Ovary (tissue), 9 donors: ENCODE data around the gene NPTN. TPM values are rescaled to one million over a fixed set of nuclear protein-coding genes. Genes with fewer than 3 reads are reported as not detected.

Experiments used
- DNase-seq, 5 donors: peaks; one replicate each; pipeline ENCODE4 v3.0.0-alpha.2; 2019 to 2020
- H3K27ac ChIP-seq, 2 donors: fragments of 200-600 bp; one replicate each; pipeline versions ENCODE4 v1.5.1 to v1.8.0; 2019 to 2022
- H3K27me3 ChIP-seq: fragments of 200-600 bp; one replicate; pipeline ENCODE4 v1.8.0; 2022
- H3K36me3 ChIP-seq: fragments of 200-600 bp; sonication (generic); one replicate; pipeline ENCODE4 v1.5.1; 2019
- H3K4me1 ChIP-seq: one replicate; pipeline ENCODE4 v1.8.1; 2013; ENCODE audit warnings: mild to moderate bottlenecking, moderate library complexity; ENCODE audit not compliant: insufficient read depth
- H3K4me3 ChIP-seq: fragments of 200-600 bp; sonication (generic); one replicate; pipeline ENCODE4 v1.5.1; 2017
- H3K9me3 ChIP-seq, 2 donors: fragments of 200-600 bp in 1 of 2; sonication (generic) in 1 of 2; one replicate each; pipeline versions ENCODE4 v1.5.1 to v1.8.1; 2013 to 2019; ENCODE audit warnings: mild to moderate bottlenecking in 1 of 2, moderate library complexity in 1 of 2
- CTCF ChIP-seq, 3 donors: fragments of 450-650 bp in 2 of 3; fragments of 200-600 bp in 1 of 3; IDR thresholded peaks; one replicate each; pipeline versions ENCODE4 v1.5.1 to v1.8.0; 2016 to 2022; ENCODE audit warnings: antibody characterized with exemption in 3 of 3, mild to moderate bottlenecking in 1 of 3
- EP300 ChIP-seq: sonication (generic); formaldehyde crosslinking; IDR thresholded peaks from one replicate; pipeline ENCODE4 v1.6.1; 2017; ENCODE audit warnings: antibody characterized with exemption
- POLR2A ChIP-seq: fragments of 450-650 bp; IDR thresholded peaks from one replicate; pipeline ENCODE4 v1.6.1; 2017; ENCODE audit warnings: antibody characterized with exemption, mild to moderate bottlenecking, moderate library complexity
- WGBS, 3 donors: extraction: QIAGEN DNeasy Blood & Tissue Kit in 1 of 3; methylation state at CpG; one replicate each; pipeline versions ENCODE4 v1.1.5 to v1.1.7; 2013 to 2017; 5-methylcytosine and 5-hydroxymethylcytosine counted together
- intact Hi-C, 4 donors: fragments of 100-400 bp; cut with DNase I; formaldehyde crosslinking; loops; one replicate each; pipeline versions ENCODE4 v1.11.0 to v1.15.1; 2022 to 2023
- polyA plus RNA-seq, 2 donors: library from polyadenylated mRNA; stranded (reverse); fragments of 200-250 nt in 1 of 2; fragments of 350-450 nt in 1 of 2; fragmentation: Illumina TruSeq in 1 of 2; extraction: RNeasy Lipid Tissue Mini Kit (QIAGEN cat#74804) in 1 of 2; gene quantifications; one replicate each; pipeline ENCODE4 v1.2.3, GENCODE V29; 2013 to 2014
- total RNA-seq, 7 donors: library from RNA; depleted of rRNA in 2 of 7; stranded (reverse); fragments of >200 nt in 2 of 7; fragmentation: NEBNext Ultra II Directional in 3 of 7; extraction: Animal tissue kit (Norgen Biotek cat#: 25700) in 3 of 7; gene quantifications; one replicate each; pipeline versions ENCODE4 v1.1.0 to v1.2.4, GENCODE V29; 2016 to 2023
- donor health status: DM: no; HTN: no; CAD: no; lungs with moderate emphysema.
- donor health status: DM: no; HTN: no; CAD: no.
- donor health status: Bipolar disorder and iron deficiency.
- donor health status: DM: yes; HTN: yes; CAD: no.
- donor health status: DM: no; HTN: no; CAD: no.
- donor health status: DM: yes; HTN: yes; CAD: no.

The NPTN gene
- total and polyA plus RNA-seq, 9 donors, result 39.2 to 245 (median 82.0) TPM

- no peak overlapping the region for H3K4me3 ChIP-seq
- H3K4me1 ChIP-seq, result no peaks in the 10 kb centered on the region
- intact Hi-C loops, result no loop called here
- H3K27me3 ChIP-seq, result no peaks in the 10 kb centered on the region
- TF ChIP-seq CTCF (IDR thresholded peaks at IDR 0.05) (no peak), EP300 (no peak), POLR2A (no peak)
- H3K27ac ChIP-seq, result no peak overlapping the region
- WGBS, 3 donors, result 66 to 82% (median 66%) methylated on average over 5 of the region's 5 CpGs
- no peaks in the 10 kb centered on the region for H3K9me3 ChIP-seq
- DNase-seq, result no peak
- H3K36me3 ChIP-seq, result no peaks in the 10 kb centered on the region
These were observed 60.9 kb downstream of the NPTN start for GRCh38 chr15:73572296-73572695.

- no peak overlapping the region for H3K27ac ChIP-seq
- no peaks in the 10 kb centered on the region for H3K4me1 ChIP-seq
- H3K4me3 ChIP-seq, result no peak overlapping the region
- WGBS, 3 donors, result 58 to 72% (median 69%) methylated on average over 5 of the region's 5 CpGs
- intact Hi-C loops, result no loop called here
- no peaks in the 10 kb centered on the region for H3K36me3 ChIP-seq
- no peaks in the 10 kb centered on the region for H3K9me3 ChIP-seq
- no peak for DNase-seq
- TF ChIP-seq EP300 (no peak), POLR2A (no peak), CTCF (IDR thresholded peaks at IDR 0.05) (no peak)
- no peaks in the 10 kb centered on the region for H3K27me3 ChIP-seq
These were observed 61.8 kb downstream of the NPTN start for GRCh38 chr15:73571346-73571745.

DNA sequence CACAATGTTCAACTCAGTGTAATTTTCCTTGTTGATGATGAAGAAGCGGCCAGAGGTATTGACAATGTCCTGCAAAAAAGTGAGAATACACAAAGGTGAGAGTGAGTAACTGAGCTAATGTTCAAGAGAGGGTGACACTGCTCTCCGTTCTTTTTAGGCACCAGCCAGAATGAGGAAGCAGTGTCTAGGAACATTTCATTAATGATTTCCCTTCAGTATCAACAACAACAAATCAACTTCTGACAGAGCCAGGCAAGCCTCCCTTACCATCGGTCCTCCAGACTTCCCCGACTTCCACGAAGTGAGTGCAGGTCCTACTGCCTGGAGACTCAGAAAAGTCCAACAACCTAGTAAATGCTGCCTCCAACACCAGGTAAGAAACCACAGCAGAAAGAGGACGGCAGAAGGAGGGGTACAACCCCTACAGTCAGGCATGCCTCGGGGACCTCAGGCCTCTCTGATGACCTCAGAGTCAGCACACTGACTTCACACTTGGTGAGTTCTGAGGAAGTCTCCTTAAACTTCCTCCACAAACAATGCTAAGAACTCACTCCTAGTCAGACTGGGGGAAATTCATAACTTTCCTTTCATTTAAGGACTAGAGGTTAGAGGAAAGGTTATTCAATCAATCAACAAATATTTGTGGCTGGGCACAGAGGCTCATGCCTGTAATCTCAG lies 62.7 kb downstream of the NPTN start:
- Histone ChIP-seq H3K4me1 (no peaks in the 10 kb centered on the region), H3K27ac (no peak overlapping the region), H3K27me3 (no peaks in the 10 kb centered on the region), H3K9me3 (no peaks in the 10 kb centered on the region), H3K4me3 (no peak overlapping the region), H3K36me3 (no peaks in the 10 kb centered on the region)
- 76 to 84% (median 77%) methylated on average over 7 of the region's 7 CpGs for WGBS, 3 donors
- TF ChIP-seq CTCF (IDR thresholded peaks at IDR 0.05) (no peak), POLR2A (no peak)
- intact Hi-C loops, result no loop called here
- DNase-seq, result no peak

- no peaks in the 10 kb centered on the region for H3K27me3 ChIP-seq
- WGBS, 3 donors, result 78 to 88% (median 85%) methylated on average over 3 of the region's 3 CpGs
- intact Hi-C loops, result loop anchor here (5.0 to 10.0 kb wide), 4 partner anchors 63 to 335 kb away; partner anchors contain the start of gene NPTN (in 3 of the 4)
- no peak for DNase-seq
- H3K4me3 ChIP-seq, result no peak overlapping the region
- H3K36me3 ChIP-seq, result no peaks in the 10 kb centered on the region
- no peak overlapping the region for H3K27ac ChIP-seq
- H3K9me3 ChIP-seq, result no peaks in the 10 kb centered on the region
- no peaks in the 10 kb centered on the region for H3K4me1 ChIP-seq
- no peak for TF ChIP-seq EP300
- no peak for TF ChIP-seq CTCF (IDR thresholded peaks at IDR 0.05)
- TF ChIP-seq POLR2A, result no peak
These were observed 63.8 kb downstream of the NPTN start for GRCh38 chr15:73569361-73569760.
